Tibial artery (tissue), 4 donors: ENCODE data around the gene ALPL.
"Not testable (repeated sequence)": the region's sequence is repeated elsewhere in the genome, so short reads cannot be mapped to it uniquely, and the experiment has no call there.

Experiments
- DNase-seq, 2 donors: peaks; one replicate each; pipeline ENCODE4 v3.0.0-alpha.2; 2019
- H3K27ac ChIP-seq, 2 donors: fragments of 200-600 bp; sonication (generic) in 1 of 2; 1 replicate in 1 of 2; 2 replicates in 1 of 2; pipeline ENCODE4 v1.5.1; 2018 to 2019; ENCODE audit warnings: mild to moderate bottlenecking in 1 of 2
- H3K27me3 ChIP-seq, 2 donors: fragments of 200-600 bp; sonication (generic) in 1 of 2; one replicate each; pipeline versions ENCODE4 v1.5.1 to v1.6.0; 2016 to 2019
- H3K36me3 ChIP-seq, 3 donors: fragments of 200-600 bp; sonication (generic) in 2 of 3; one replicate each; pipeline ENCODE4 v1.5.1; 2016 to 2019; ENCODE audit warnings: mild to moderate bottlenecking in 2 of 3
- H3K4me1 ChIP-seq, 4 donors: fragments of 200-600 bp; sonication (generic) in 2 of 4; 1 replicate in 3 of 4; 2 replicates in 1 of 4; pipeline ENCODE4 v1.5.1; 2016 to 2019
- H3K4me3 ChIP-seq, 2 donors: fragments of 200-600 bp; sonication (generic) in 1 of 2; 1 replicate in 1 of 2; 2 replicates in 1 of 2; pipeline ENCODE4 v1.5.1; 2018 to 2019; ENCODE audit warnings: mild to moderate bottlenecking in 2 of 2
- H3K9me3 ChIP-seq, 3 donors: fragments of 200-600 bp; sonication (generic) in 1 of 3; one replicate each; pipeline ENCODE4 v1.5.1; 2016 to 2019
- CTCF ChIP-seq, 2 experiments: fragments of 200-600 bp in 1 of 2; fragments of 450-650 bp in 1 of 2; IDR thresholded peaks; one replicate each; pipeline ENCODE4 v1.5.1; 2017 to 2019; ENCODE audit warnings: antibody characterized with exemption in 2 of 2, mild to moderate bottlenecking in 1 of 2, moderate library complexity in 1 of 2
- intact Hi-C: fragments of 100-400 bp; cut with DNase I; formaldehyde crosslinking; loops from one replicate; pipeline ENCODE4 v1.15.0; 2023; ENCODE audit warnings: low total_unique reads

ALPL gene

DNA sequence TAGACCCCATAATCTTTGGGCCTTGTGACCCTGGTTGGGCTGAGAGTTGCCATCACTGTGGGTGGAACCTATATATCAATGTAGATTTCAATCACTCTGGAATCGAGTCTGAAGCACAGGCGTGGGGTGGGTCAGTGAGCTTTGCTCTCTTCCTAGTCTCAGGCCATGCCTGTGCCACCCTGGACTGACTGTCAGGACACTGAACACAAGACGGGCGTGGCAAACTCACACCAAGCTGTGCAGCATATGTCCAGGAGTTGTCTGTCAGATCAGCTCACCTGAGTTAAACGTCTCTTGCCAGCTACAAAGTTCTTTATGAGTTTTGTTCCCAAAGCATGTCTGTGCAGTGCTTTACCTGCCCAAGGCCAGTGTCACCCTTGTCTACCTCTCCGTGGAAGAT, 30.9 kb upstream of the ALPL start:
- no peak for TF ChIP-seq CTCF (IDR thresholded peaks at IDR 0.05)
- Histone ChIP-seq H3K9me3 (no peaks in the 10 kb centered on the region), H3K27ac (no peak overlapping the region), H3K27me3 (no peaks in the 10 kb centered on the region), H3K4me3 (no peak overlapping the region), H3K36me3 (peaks cover 0 to 34% (median 12%) of the 10 kb centered on the region in 3 donors), H3K4me1 (no peaks in the 10 kb centered on the region)
- DNase-seq: no peak
- intact Hi-C loops: no loop called here

- DNase-seq, intact Hi-C loops, H3K36me3 ChIP-seq, H3K4me1 ChIP-seq, H3K27ac ChIP-seq, H3K9me3 ChIP-seq, H3K4me3 ChIP-seq: not testable (repeated sequence)
- peaks cover 0 to 14% of the 10 kb centered on the region in 2 donors for H3K27me3 ChIP-seq
These were observed 25.3 kb upstream of the ALPL start for GRCh38 chr1:21483881-21484280.

GRCh38 chr1:21489146-21489545, 20.1 kb upstream of the ALPL start:
- no peak for DNase-seq
- Histone ChIP-seq H3K4me3 (no peak overlapping the region), H3K27me3 (peaks cover 0 to 52% of the 10 kb centered on the region in 2 donors), H3K4me1 (no peaks in the 10 kb centered on the region), H3K9me3 (no peaks in the 10 kb centered on the region), H3K36me3 (no peaks in the 10 kb centered on the region), H3K27ac (no peak overlapping the region)
- no peak for TF ChIP-seq CTCF (IDR thresholded peaks at IDR 0.05)
- intact Hi-C loops: no loop called here

DNA sequence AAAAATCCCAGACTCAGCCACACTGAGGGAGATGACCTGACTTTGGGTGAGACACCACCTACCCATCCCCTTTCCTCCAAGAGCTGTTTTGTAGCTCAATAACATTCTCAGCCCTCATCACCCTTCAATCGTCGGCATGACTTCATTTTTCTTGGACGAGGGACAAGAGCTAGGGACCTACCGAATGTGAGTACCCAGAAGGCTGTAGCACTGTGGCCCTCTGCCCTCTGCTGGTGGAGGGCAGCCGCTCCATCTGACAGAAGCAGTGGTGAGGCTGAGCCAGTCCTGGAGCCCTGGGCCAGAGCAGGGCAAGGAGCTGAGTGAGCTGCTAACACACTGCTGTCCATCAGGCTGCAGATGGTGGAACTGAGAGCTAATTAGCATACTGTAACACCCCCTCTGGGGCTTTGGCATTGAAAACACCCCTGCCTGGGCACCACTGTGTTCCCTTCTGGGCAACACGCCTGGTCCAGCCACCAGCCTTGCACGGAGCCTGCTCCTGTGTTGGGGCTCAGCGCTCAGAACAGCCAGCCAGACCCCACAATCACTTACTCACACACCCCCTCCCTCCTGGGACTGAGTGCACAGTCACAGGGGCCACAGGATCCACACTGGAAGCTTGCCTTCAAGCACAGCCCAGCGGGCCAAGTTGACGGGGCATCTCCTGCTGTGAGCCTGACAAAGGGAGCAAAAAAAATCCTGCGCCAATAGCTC, 18.3 kb upstream of the ALPL start:
- intact Hi-C loops: no loop called here
- H3K36me3 ChIP-seq: no peaks in the 10 kb centered on the region
- H3K4me3 ChIP-seq: no peak overlapping the region
- TF ChIP-seq CTCF (IDR thresholded peaks at IDR 0.05): peak; percentile 21 to 32
- no peaks in the 10 kb centered on the region for H3K4me1 ChIP-seq
- no peak overlapping the region for H3K27ac ChIP-seq
- DNase-seq: no peak
- no peaks in the 10 kb centered on the region for H3K9me3 ChIP-seq
- H3K27me3 ChIP-seq: peaks cover 0 to 55% of the 10 kb centered on the region in 2 donors

DNA sequence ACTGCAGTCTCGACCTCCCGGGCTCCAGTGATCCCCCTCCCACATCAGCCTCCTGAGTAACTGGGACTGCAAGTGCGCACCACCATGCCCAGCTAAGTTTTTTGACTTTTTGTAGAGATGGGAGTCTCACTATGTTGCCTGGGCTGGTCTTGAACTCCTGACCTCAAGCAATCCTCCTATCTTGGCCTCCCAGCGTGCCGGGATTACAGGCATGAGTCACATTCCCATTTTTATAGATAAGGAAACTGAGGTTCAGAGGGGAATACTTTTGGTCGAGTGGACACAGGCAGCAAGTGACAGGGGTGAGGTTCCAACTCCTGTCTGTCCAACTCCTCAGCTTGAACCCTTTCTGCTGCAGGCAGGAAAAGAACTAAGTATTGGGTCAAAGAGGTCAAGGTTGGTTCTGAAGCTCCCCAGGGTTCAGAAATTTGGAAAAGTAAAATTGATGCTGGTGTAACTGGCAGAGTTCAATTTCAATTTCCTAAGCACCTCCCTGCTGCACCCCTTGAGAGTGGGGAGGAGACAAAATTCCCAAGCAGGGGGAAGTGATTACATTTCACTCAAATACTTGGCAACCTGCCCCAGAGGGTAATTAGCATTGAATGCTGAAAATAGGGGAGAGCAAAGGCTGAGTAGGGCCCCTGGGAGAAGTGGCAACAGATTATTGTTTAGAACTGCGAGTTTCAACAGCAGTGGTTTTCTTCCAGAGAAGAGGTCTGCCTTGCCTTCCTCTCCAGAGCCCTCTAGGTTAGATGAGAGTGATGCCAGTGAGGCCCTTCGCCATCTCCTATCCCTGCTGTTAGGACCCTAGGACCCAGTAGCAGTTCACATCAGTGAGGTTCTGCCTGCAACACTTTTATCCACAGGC, 17.5 kb upstream of the ALPL start:
- Histone ChIP-seq H3K4me1 (no peaks in the 10 kb centered on the region), H3K36me3 (no peaks in the 10 kb centered on the region), H3K27me3 (peaks cover 0 to 55% of the 10 kb centered on the region in 2 donors), H3K9me3 (no peaks in the 10 kb centered on the region), H3K4me3 (no peak overlapping the region), H3K27ac (no peak overlapping the region)
- intact Hi-C loops: no loop called here
- TF ChIP-seq CTCF (IDR thresholded peaks at IDR 0.05): no peak
- DNase-seq: no peak

DNA sequence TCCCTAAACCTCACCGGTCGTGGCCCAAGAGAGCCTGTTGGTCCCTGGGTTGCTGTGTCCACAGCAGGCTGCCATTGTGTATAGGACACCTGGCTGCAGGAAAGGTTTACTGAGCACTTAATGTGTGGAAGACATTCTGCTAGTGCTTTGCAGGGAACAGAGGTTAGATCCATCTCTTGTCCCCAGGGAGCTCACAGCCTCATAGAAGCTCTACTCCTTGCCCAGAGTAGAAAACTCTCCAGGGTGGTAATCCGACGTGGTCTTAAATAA, 16.9 kb upstream of the ALPL start:
- H3K27ac ChIP-seq: no peak overlapping the region
- H3K4me3 ChIP-seq: no peak overlapping the region
- intact Hi-C loops: no loop called here
- H3K9me3 ChIP-seq: no peaks in the 10 kb centered on the region
- DNase-seq: no peak
- H3K27me3 ChIP-seq: peaks cover 0 to 55% of the 10 kb centered on the region in 2 donors
- TF ChIP-seq CTCF (IDR thresholded peaks at IDR 0.05): no peak
- no peaks in the 10 kb centered on the region for H3K4me1 ChIP-seq
- H3K36me3 ChIP-seq: no peaks in the 10 kb centered on the region
